Measurements from ENCODE around the gene TEKT4. TPM values are rescaled to one million over a fixed set of nuclear protein-coding genes. Genes with fewer than 3 reads are reported as not detected.
"Not testable (repeated sequence)": the region's sequence is repeated elsewhere in the genome, so short reads cannot be mapped to it uniquely, and the experiment has no call there.

Gene TEKT4
- polyA plus RNA-seq, 3 donors: 0.06 to 0.23 TPM; not detected in 1

- DNase-seq (ENCODE audit: extremely low read depth in 1 of 11, low read depth in 9 of 11, low spot score in 4 of 11): no peak
Observed at GRCh38 chr2:94874277-94874997, 3.2 kb downstream of the TEKT4 start.

DNA sequence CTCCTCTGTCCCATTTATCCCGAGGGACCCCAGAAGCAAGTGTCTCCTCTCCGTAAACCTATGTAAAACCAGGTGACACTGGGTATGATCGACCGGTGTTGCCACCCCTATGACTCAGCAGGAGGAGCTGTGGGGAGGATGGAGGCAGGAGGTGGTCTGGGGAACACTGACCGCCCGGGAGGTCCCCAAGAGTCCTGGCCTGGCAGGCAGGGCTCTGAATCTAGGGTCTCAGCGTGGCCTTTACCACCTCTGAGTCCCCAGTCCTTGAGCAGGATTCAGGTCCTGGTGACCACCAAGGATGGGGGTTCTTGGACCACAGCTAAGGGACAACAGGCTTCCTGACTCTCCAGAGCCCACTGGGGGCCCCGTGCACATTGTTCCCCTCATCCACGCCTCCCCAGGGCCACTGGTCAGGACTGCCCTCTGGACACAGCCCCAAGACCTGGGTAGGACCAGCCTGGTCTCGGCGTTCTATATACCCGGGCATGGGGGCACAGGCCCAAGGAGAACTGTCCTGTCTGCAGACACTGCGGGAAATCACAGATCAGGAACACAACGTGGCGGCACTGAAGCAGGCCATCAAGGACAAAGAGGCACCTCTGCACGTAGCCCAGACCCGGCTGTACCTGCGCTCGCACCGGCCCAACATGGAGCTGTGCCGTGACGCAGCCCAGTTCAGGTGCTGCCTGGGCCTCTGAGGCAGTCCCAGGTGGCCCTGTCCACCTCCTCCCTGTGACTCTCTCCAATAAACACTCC is 4.0 kb downstream of the TEKT4 start:
- DNase-seq (ENCODE audit: extremely low read depth in 1 of 11, low read depth in 9 of 11, low spot score in 4 of 11): no peak

DNA sequence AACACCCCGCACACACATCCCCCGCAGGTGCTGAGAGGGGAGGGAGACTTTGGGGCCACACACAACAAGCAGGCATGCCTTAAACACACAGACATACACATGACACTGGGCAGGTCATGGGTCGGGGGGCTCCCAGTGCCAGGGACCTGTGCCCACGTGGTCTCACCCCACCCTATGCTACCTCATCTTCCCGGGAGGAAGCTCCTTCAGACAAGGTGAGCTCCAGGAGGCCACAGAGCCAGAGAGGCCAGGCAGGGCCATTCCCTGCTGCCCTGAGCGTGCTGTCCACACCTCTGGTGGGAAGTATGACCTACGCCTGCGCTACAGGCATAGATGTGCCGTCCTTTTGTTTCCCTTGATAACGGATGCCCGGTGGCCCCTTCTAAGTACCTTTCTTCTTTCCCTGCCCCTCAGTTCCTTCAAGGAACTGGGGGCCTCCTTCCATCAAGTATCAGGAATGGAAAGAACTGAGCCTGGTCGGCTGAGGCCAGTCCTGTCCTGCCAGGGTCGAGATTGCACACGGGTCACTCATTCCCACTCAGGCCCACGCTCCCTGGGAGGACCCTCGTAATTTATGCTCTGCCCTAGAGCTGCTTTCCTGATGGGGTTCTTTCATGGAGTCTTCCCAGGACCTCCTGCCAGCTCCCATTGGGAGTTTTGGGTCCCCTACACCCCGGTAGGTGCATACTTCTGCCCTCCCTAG is 4.7 kb downstream of the TEKT4 start:
- DNase-seq (ENCODE audit: extremely low read depth in 1 of 11, low read depth in 9 of 11, low spot score in 4 of 11): no peak

DNA sequence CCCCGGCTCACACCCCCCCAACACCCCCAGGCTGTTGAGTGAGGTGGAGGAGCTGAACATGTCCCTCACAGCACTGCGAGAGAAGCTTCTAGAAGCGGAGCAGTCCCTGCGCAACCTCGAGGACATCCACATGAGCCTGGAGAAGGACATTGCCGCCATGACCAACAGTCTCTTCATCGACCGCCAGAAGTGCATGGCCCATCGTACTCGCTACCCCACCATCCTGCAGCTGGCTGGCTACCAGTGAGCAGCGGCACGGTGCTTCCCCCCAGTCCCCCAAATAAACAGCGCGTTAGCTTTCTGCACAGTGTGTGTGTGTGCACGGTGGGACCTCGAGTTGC is 5.3 kb downstream of the TEKT4 start:
- DNase-seq (ENCODE audit: extremely low read depth in 1 of 11, low read depth in 9 of 11, low spot score in 4 of 11): no peak

GRCh38 chr2:94877129-94877528 is 5.9 kb downstream of the TEKT4 start:
- DNase-seq (ENCODE audit: extremely low read depth in 1 of 11, low read depth in 9 of 11, low spot score in 4 of 11): no peak

GRCh38 chr2:94878575-94878974 is 7.3 kb downstream of the TEKT4 start:
- not testable (repeated sequence) for DNase-seq (ENCODE audit: extremely low read depth in 1 of 11, low read depth in 9 of 11, low spot score in 4 of 11)

GRCh38 chr2:94879314-94879981 is 8.2 kb downstream of the TEKT4 start:
- DNase-seq (ENCODE audit: extremely low read depth in 1 of 11, low read depth in 9 of 11, low spot score in 4 of 11): no peak

DNA sequence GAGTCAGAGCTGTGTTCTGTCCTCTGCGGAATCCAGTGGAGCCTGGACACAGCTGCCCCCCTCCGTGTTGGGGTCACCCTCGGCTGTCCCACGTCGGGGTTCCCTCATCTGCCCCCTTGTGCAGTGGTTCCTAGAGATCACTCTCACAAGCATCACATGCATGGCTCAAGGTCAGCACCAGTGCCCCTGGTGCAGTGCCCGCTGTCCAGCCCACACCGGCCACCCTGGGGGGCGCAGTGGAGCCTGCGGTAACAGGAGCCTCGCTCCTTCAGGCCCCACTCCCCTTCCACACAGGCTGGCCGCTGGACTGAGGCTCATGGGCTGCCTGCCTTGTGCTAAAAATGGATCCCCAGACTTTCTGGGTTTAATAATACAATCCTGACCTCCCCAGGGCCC is 8.8 kb downstream of the TEKT4 start:
- no peak for DNase-seq (ENCODE audit: extremely low read depth in 1 of 11, low read depth in 9 of 11, low spot score in 4 of 11)

DNA sequence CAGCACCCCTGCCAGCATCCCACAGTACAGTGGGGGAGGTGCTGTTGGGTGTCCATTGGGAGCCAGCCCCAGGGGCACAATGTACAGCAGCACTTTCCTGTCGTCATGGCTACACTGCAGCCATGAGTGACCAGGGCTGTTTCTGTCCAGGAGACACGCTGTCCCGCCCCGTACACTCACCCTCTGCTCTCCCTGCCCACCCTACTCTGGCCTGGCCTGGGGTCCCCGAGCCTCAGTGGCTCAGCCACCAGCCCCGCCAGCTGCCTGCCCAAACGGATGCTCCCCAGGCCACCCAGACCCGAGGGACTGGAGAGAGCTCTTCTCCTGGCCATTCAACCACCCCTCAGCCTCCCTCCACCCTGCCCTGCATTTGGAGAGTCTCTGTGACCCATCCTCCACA is 9.3 kb downstream of the TEKT4 start:
- DNase-seq (ENCODE audit: extremely low read depth in 1 of 11, low read depth in 9 of 11, low spot score in 4 of 11): no peak

DNA sequence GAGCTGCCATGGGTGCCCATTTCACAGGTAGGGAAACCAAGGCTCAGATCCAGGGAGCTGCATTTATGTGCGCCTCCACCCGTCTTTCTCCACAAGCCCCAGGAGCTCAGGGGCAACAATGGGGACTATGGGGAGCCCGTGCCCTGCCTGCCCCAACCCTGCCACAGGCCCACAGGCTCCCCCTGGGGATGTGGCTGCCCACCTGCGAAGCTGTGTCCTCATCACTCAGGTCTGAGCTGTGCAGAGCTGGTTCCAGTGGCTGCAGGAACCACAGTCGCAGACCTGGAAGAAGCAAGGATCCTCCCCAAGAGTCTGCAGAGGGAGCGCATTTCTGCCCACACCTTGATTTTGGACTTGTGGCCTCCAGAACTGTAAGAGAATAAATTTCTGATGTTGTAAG is 9.8 kb downstream of the TEKT4 start:
- DNase-seq (ENCODE audit: extremely low read depth in 1 of 11, low read depth in 9 of 11, low spot score in 4 of 11): no peak

DNA sequence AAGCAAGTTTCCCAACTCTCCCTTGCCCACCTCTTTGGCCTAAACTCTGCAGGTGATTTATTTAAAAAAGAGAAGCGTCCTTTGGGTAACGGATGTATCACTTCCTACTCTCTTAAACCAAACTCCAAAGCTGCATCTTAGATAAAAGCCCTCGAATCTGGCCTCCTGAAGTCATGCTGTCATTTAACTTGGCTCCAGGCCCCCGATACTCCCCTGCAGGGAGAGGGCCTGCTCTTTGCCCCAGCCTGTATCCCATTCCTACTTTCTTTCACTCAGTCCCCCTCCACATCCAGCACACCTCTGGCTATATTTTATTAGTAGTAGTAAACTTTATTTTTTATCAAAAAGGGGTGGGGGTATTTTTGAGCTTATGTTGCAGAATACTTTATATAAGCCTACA is 19.0 kb downstream of the TEKT4 start:
- DNase-seq (ENCODE audit: extremely low read depth in 1 of 11, low read depth in 9 of 11, low spot score in 4 of 11): no peak

DNA sequence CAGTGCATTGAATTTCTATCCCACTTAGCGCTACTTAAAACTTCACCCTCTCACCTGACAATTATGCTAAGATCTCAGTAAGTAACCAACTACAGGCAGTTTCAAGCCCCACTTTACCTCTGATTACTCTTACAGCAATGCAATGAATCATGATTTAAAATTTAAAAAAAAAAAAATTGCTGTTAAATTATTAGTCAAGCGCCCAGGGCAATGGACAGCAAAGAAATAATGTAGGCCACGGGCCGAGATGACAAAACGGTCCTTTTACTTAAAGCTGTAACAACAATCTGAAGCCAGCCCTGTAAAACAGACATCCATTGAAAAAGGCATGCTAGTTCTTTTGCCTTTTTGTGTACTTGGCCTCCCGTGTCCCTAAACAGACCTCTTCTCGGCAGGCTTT is 24.0 kb downstream of the TEKT4 start:
- not testable (repeated sequence) for DNase-seq (ENCODE audit: extremely low read depth in 1 of 11, low read depth in 9 of 11, low spot score in 4 of 11)

GRCh38 chr2:94906976-94907375 is 35.7 kb downstream of the TEKT4 start:
- DNase-seq (ENCODE audit: extremely low read depth in 1 of 11, low read depth in 9 of 11, low spot score in 4 of 11): not testable (repeated sequence)

- no peak for DNase-seq (ENCODE audit: extremely low read depth in 1 of 11, low read depth in 9 of 11, low spot score in 4 of 11)
Observed at GRCh38 chr2:94923196-94923595, 52.0 kb downstream of the TEKT4 start.

DNA sequence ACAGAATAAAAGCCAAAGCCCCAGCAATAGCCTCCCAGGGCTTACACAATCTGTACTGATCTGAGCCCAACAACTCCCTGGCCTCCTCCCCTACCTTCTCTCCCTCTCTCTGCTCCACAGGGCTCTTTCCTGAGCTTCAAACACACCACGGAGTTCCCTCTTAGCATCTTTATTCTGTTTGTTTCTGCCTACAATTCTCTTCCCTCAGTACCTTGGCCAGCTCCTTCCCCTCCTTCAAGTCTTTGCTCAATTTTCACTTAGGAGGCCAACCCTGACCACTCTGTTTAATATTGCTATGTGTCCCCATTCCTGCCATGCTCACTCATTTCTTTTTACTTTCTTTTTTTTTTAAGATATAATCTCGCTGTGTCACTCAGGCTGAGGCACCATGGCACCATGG is 53.8 kb downstream of the TEKT4 start:
- DNase-seq (ENCODE audit: extremely low read depth in 1 of 11, low read depth in 9 of 11, low spot score in 4 of 11): peak in 1 of 11 donors; percentile 3

Other genes starting within 250 kb of the TEKT4 start
- 100 to 1,000 TPM; 271 to 300 (median 279) TPM for gene MAL, start 154.3 kb downstream of the TEKT4 start, polyA plus RNA-seq (ENCODE audit: insufficient read length in 3 of 3)